ENCODE data around the gene TMEM80. TPM values are rescaled to one million over a fixed set of nuclear protein-coding genes. Genes with fewer than 3 reads are reported as not detected.
A peak's percentile ranks its signal among the peaks of the same experiment; 100 is the strongest.
"Not testable (repeated sequence)": the region's sequence is repeated elsewhere in the genome, so short reads cannot be mapped to it uniquely, and the experiment has no call there.

TMEM80 gene
- total RNA-seq (2014; rRNA removed; shearing (Covaris generic)), result 16.0 and 16.7 TPM in 2 replicates

DNA sequence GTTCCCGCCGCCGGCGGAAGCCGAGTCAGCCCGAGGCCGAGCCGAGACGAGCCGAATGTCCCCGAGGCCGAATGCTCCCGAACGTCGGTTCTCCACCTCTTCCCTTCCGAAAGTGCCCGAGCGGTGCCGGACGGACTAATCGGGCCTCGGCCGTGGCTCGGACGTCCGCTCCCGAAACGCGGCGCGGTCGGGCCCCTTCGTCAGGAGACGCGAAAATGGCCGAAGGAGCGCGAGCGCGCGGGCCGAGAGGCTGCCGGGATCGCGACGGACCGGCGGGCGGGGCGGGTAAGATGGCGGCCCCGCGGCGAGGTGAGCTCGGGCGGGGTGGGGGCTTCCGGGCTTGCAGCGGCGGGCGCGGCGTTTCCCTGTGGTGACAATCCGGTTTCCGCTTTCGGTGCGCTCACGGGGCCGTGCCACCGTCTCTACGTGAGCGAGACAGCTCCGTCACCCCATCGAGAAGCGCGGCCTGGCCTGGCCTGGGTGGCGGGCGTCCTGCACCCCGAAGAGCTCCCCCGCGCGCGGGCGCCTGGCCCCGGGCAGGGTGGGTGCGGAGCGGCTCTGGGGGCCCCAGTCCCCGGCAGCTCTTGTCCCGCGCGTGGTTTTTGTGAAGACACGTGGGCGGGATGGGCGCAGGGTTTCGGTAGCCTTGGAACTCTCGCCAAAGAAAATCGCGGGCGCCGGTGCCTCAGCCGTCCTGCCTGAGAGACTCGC is at the start of gene TMEM80:
TMEM80 (plus strand) TSS at position 279 of the 711 bp plus-strand sequence; CDS start at position 291, 12 bp downstream.
- peak; percentile 93 to 94 for DNase-seq (ENCODE audit: low read depth in 1 of 2, low spot score in 2 of 2)
- Histone ChIP-seq H3K4me3 (peak within 1 kb of the TSS; percentile 61), H3K27ac (peak within 1 kb of the TSS; percentile 97), H3K27me3 (replicated peaks) (no peaks in the 10 kb centered on the region), H3K4me1 (replicated peaks) (peaks cover 7% of the 10 kb centered on the region), H3K36me3 (no peaks in the 10 kb centered on the region), H3K9me3 (replicated peaks) (no peaks in the 10 kb centered on the region)

GRCh38 chr11:646214-646613 is 49.4 kb upstream of the TMEM80 start:
- H3K27me3 ChIP-seq (replicated peaks), result no peaks in the 10 kb centered on the region
- H3K27ac ChIP-seq, result no peak overlapping the region
- H3K36me3 ChIP-seq, result no peaks in the 10 kb centered on the region
- no peaks in the 10 kb centered on the region for H3K9me3 ChIP-seq (replicated peaks)
- DNase-seq (ENCODE audit: low read depth in 1 of 2, low spot score in 2 of 2), result no peak
- no peaks in the 10 kb centered on the region for H3K4me1 ChIP-seq (replicated peaks)
- H3K4me3 ChIP-seq, result no peak overlapping the region

DNA sequence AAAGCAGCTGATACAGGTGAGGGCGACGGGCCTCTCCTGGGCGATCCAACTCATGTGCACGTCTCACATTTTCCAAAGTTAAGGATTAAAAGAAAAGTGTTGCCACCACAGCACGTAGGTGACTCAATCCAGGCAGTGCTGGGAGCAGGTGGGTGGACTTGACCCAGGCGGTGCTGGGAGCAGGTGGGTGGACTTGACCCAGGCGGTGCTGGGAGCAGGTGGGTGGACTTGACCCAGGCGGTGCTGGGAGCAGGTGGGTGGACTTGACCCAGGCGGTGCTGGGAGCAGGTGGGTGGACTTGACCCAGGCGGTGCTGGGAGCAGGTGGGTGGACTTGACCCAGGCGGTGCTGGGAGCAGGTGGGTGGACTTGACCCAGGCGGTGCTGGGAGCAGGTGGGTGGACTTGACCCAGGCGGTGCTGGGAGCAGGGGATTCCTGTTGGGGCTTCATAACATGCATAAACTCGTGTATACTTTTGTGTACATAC is 47.9 kb upstream of the TMEM80 start:
- not testable (repeated sequence) for DNase-seq (ENCODE audit: low read depth in 1 of 2, low spot score in 2 of 2); H3K27ac ChIP-seq; H3K9me3 ChIP-seq (replicated peaks); H3K27me3 ChIP-seq (replicated peaks); H3K36me3 ChIP-seq; H3K4me3 ChIP-seq; H3K4me1 ChIP-seq (replicated peaks)

DNA sequence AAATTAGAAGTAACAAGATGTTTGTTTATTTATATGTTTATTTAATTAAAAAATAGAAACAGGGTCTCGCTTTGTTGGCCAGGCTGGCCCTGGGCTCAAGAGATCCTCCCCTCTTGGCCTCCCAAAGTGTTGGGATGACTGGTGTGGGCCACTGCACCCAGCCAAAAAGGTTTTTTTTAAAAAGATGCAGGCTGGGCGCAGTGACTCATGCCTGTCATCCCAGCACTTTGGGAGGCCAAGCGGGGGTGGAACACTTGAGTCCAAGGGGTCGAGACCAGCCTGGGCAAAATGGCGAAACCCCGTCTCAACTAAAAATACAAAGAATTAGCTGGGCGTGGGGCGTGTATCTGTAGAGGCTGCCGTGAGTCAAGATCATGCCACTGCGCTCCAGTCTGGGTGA is 45.1 kb upstream of the TMEM80 start:
- H3K27ac ChIP-seq, result no peak overlapping the region
- no peaks in the 10 kb centered on the region for H3K27me3 ChIP-seq (replicated peaks)
- no peaks in the 10 kb centered on the region for H3K4me1 ChIP-seq (replicated peaks)
- DNase-seq (ENCODE audit: low read depth in 1 of 2, low spot score in 2 of 2), result no peak
- H3K36me3 ChIP-seq, result no peaks in the 10 kb centered on the region
- no peaks in the 10 kb centered on the region for H3K9me3 ChIP-seq (replicated peaks)
- no peak overlapping the region for H3K4me3 ChIP-seq

- H3K4me1 ChIP-seq (replicated peaks); H3K4me3 ChIP-seq; H3K9me3 ChIP-seq (replicated peaks); H3K36me3 ChIP-seq; H3K27ac ChIP-seq; H3K27me3 ChIP-seq (replicated peaks); DNase-seq (ENCODE audit: low read depth in 1 of 2, low spot score in 2 of 2): not testable (repeated sequence)
Observed at GRCh38 chr11:653136-653535, 42.5 kb upstream of the TMEM80 start.

DNA sequence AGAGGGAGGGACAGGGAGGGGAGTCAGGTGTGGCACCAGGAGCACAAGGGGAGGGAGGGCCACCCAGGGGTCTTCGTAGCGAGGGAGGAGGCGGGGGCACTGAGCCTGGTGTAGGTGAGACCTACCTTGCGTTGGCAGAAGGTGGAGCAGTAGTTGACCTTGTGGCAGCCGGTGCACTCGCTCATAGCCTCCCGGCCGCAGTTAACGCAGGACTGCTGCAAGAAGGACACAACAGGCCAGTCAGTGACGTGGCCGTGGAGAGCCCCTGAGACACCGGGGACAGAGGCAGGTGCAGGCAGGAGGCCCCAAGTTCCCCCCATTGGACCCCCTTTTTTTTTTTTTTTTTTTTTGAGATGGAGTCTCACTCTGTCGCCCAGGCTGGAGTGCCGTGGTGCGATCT is 41.8 kb upstream of the TMEM80 start:
- Histone ChIP-seq H3K4me3 (no peak overlapping the region), H3K4me1 (replicated peaks) (no peaks in the 10 kb centered on the region), H3K27me3 (replicated peaks) (no peaks in the 10 kb centered on the region), H3K9me3 (replicated peaks) (no peaks in the 10 kb centered on the region), H3K36me3 (no peaks in the 10 kb centered on the region), H3K27ac (no peak overlapping the region)
- DNase-seq (ENCODE audit: low read depth in 1 of 2, low spot score in 2 of 2), result no peak

- not testable (repeated sequence) for DNase-seq (ENCODE audit: low read depth in 1 of 2, low spot score in 2 of 2); H3K9me3 ChIP-seq (replicated peaks); H3K4me1 ChIP-seq (replicated peaks); H3K27ac ChIP-seq; H3K27me3 ChIP-seq (replicated peaks); H3K4me3 ChIP-seq; H3K36me3 ChIP-seq
Observed at GRCh38 chr11:654444-654843, 41.2 kb upstream of the TMEM80 start.

DNA sequence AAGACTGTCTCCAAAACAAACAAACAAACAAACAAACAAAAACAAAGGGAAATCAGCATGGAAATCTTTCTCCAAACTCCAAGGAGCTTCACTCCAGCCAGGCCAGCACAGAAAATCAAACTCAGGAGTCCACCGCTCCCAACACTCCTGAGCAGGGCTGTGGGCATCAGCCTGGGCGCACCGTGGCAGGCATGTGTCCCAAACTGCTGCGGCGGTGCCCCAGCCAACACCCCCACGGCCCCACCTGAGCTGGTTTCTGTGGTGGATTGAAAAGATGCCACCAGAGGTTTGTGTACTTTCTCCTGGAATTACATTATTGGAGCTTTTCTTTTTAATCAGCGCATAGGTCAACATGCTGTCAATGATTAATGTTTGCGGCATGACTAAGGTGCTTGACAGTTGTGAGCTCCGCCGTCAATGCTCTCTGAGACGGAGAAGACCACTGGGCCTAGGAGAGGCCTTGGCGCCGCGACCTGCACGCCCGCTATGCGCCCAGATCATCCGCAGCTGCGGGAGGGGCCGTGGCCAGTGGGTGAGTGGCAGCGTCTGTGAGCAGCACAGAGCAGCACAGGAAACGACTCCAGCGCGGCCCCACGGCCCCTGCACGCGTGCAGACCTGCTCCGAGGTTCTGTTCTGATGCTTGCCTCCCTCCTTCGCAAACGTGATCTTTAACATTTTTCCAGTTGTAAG is 40.4 kb upstream of the TMEM80 start:
- H3K4me3 ChIP-seq, result no peak overlapping the region
- no peaks in the 10 kb centered on the region for H3K36me3 ChIP-seq
- H3K27ac ChIP-seq, result no peak overlapping the region

DNA sequence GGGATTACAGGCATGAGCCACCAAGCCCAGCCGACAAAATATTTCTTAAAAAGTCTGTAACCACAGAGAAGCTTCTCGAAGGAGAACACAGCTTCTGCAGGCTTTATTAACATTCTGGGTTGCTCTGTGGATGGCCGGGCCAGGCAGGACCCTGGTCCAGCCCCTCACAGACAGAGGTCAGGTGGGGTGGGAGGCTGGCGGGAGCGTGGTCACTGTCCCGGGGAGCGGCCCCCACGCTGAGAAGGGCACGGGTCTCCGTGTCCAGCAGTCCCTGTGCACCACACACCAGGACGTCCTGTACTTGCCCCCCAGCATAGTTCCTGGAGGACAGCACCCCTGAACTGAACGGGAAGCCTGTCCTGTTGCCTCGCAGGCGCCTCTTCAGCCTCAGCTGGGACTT is 39.2 kb upstream of the TMEM80 start:
- no peak overlapping the region for H3K4me3 ChIP-seq
- H3K36me3 ChIP-seq, result no peaks in the 10 kb centered on the region
- H3K27ac ChIP-seq, result no peak overlapping the region
- no peaks in the 10 kb centered on the region for H3K4me1 ChIP-seq (replicated peaks)
- no peak for DNase-seq (ENCODE audit: low read depth in 1 of 2, low spot score in 2 of 2)
- no peaks in the 10 kb centered on the region for H3K9me3 ChIP-seq (replicated peaks)
- no peaks in the 10 kb centered on the region for H3K27me3 ChIP-seq (replicated peaks)

More for the DNA sequence above, 40.4 kb upstream of the TMEM80 start:
- no peaks in the 10 kb centered on the region for H3K27me3 ChIP-seq (replicated peaks)
- H3K4me1 ChIP-seq (replicated peaks), result no peaks in the 10 kb centered on the region
- no peak for DNase-seq (ENCODE audit: low read depth in 1 of 2, low spot score in 2 of 2)
- no peaks in the 10 kb centered on the region for H3K9me3 ChIP-seq (replicated peaks)

DNA sequence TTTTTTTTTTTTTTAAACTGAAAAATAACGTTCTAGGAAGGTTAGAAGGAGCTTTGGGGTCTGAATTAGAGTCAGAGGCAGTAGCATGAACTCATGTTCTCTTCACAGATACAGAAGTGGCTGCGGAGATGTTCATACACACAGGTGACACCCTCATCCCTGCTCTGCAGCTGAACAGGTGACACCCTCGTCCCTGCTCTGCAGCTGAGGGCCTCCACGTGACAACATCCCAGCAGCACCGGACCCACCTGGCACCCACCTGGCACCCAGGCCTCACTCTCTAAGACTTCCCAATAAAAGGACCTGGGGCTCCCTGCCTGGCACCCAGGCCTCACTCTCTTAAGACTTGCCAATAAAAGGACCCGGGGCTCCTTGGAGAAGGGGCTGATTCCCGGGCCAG is 38.8 kb upstream of the TMEM80 start:
- H3K4me3 ChIP-seq, result no peak overlapping the region
- DNase-seq (ENCODE audit: low read depth in 1 of 2, low spot score in 2 of 2), result no peak

DNA sequence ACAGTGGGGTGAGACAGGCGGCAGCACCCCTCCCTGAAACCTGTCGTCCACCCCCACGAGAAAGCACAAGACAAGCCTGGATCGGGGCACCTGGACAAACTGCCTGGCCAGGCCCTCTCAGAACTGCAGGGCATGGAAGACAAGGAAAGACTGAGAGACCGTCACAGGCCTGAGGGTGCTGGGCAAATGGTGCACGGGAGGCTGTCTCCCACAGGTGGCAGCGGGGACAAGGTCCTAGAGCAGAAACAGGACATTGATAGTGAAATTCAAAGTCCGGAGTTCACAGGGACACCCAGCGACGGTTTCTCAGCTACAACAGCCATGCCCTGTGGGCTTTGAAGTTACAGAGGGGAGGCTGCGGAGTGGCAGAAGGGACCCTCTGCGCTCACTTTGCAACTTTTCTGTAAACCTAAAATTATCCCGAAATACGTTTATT is 37.9 kb upstream of the TMEM80 start:
- H3K36me3 ChIP-seq, result no peaks in the 10 kb centered on the region; the same call in 1 of the 2 replicates
- H3K4me3 ChIP-seq, result no peak overlapping the region
- no peaks in the 10 kb centered on the region for H3K9me3 ChIP-seq (replicated peaks)
- H3K27ac ChIP-seq, result no peak overlapping the region
- H3K4me1 ChIP-seq (replicated peaks), result no peaks in the 10 kb centered on the region
- no peak for DNase-seq (ENCODE audit: low read depth in 1 of 2, low spot score in 2 of 2)
- no peaks in the 10 kb centered on the region for H3K27me3 ChIP-seq (replicated peaks)

More for the DNA sequence above, 38.8 kb upstream of the TMEM80 start:
- H3K27me3 ChIP-seq (replicated peaks), result no peaks in the 10 kb centered on the region
- no peaks in the 10 kb centered on the region for H3K4me1 ChIP-seq (replicated peaks)
- no peaks in the 10 kb centered on the region for H3K36me3 ChIP-seq
- H3K27ac ChIP-seq, result no peak overlapping the region
- no peaks in the 10 kb centered on the region for H3K9me3 ChIP-seq (replicated peaks)

DNA sequence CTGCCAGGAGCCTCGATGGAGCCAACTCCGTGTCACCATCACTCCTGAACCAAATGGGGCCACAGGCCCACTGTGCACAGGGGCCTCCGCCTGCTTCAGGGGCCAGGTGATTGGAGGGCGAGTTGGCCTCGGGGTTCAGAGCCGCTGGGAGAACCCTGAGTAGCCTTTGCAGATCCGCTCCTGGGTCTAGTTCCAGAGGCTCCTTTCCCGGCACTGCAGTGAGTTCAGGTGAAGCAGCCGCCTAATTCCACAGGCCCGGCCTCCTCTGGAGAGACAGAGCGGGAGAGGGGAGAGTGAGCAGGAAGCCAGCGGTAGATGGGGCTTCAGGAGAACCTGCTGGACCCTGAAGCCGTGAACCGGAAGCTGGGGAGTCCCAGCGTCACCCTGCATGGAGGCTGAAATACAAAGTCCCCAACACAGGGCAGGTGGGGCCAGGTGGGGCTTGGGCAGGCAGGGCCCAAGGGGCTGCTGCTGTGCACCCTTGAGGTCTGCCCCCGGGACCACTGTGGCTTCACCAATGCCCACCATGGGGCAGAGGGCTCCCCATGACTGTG is 36.0 kb upstream of the TMEM80 start:
- H3K4me3 ChIP-seq, result no peak overlapping the region
- no peaks in the 10 kb centered on the region for H3K27me3 ChIP-seq (replicated peaks)
- H3K27ac ChIP-seq, result no peak overlapping the region
- no peaks in the 10 kb centered on the region for H3K9me3 ChIP-seq (replicated peaks)
- no peaks in the 10 kb centered on the region for H3K4me1 ChIP-seq (replicated peaks)
- no peak for DNase-seq (ENCODE audit: low read depth in 1 of 2, low spot score in 2 of 2)
- H3K36me3 ChIP-seq, result peaks cover 3% of the 10 kb centered on the region; the same call in 1 of the 2 replicates

- Histone ChIP-seq H3K4me1 (replicated peaks) (no peaks in the 10 kb centered on the region), H3K9me3 (replicated peaks) (no peaks in the 10 kb centered on the region), H3K27me3 (replicated peaks) (no peaks in the 10 kb centered on the region), H3K4me3 (no peak overlapping the region), H3K27ac (no peak overlapping the region), H3K36me3 (peaks cover 3% of the 10 kb centered on the region; the same call in 1 of the 2 replicates)
- DNase-seq (ENCODE audit: low read depth in 1 of 2, low spot score in 2 of 2), result no peak
Observed at GRCh38 chr11:660281-660680, 35.3 kb upstream of the TMEM80 start.

All from SJSA1 (cell line).